ENCODE measurements around the gene MUTYH.

The MUTYH gene

DNA sequence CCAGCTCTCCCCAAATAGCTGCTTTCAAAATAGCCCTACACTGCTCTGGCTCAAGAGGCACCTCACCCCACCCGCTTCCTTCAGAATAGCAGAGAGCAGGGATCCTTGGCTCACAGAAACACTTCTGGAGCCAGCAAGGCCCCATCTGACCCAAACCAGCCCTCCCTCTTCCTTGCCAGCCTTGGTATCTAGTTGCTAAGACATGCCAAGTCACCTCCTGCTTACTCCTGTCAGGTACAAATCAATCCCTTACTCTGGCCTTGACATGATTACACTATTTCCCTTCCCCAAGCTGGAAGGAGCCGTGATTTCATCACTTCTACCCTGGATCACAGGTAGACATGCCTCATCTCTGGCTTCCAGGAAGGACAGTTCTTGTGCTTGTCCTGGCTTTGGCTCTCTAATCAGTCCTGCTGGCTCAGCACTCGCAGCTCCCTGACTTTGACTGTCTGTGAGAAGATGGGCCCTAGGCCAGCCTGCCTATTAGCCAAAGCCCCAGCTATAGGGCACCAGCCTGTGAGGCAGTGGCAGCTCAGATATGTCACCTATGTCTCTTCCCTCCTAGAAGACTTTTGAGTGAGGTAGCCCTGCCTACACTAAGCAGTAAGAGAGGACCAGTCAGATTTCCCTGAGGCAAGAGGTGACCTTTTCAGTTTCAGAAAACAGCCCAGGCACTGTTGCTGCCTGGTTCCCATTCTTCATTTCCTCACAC is 8.9 kb upstream of the MUTYH start:
- no peak for DNase-seq (ENCODE audit: low read depth, low spot score)

DNA sequence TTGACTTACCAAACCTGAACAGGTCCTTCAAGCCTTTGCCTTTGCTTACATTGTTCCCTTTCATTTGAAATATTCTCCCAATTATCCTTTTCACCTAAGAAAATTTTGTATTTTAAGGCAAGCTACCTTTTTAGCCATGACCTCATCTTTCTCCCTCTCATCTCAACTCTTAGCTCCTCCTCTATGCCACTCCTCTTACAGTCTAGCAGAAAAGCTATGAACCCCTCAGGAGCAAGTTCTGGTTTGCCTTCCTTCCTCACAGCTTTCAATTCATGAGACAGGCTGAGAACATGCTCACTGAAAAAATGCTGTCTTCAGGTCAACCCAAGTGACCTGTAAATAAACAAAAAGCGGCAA is 8.3 kb upstream of the MUTYH start:
- DNase-seq (ENCODE audit: low read depth, low spot score): no peak

DNA sequence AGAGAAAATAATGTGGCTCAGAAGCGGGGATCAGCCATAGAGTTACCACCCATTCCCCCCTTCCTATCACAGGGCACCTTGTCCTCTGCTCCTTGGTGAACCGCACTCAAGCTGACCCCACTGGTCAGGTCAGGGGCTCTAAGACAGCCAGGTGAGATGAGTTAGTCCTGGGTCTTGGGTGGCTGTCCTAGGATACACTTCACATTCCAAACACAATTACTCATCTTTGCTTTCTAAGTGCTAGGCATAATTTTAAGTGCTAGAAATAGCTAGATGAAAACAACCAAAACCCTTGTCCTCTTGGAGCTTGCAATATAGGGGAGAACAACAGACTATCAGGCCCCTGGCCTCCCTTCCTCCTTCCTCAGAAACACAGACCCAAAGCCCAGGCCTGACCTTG is 7.8 kb upstream of the MUTYH start:
- no peak for DNase-seq (ENCODE audit: low read depth, low spot score)

DNA sequence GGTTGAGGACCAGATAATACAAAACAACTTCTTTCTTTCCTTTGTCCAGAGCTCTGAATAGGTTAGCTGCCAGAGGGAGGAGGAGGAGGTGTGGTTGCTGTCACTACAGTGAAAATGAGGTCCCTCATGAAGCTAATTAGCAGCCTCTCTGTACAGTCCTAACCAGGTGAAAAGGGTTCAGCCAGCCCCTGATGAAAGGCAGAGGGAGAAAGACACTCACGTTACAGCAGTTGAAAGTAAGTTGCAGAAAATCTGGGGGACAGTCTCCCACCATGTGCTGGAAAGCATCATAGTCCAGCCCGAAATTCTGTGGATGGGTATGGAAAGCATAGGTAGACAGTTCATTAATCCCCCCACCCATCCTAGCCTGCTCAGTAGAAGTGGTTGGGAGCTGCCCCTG is 6.2 kb upstream of the MUTYH start:
- DNase-seq (ENCODE audit: low read depth, low spot score): no peak

DNA sequence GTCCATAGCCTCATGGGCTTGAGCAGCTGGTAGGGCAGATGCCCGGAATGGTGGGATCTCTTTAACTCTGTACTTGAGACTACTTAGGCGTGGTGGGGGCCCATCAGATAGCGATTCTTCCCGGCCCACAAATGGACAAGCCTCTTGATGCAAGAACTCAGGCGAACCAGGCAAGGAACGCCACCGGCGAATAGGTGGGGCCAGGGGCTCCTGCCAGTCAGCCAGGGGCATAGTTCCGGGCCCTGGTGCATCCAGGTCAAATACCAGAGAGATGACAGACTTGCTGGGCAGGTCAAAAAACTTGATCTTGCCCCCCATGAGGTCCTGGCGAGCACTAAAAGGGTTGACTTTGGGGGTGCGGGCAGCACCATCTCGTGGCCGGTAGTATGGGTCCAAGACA is 4.8 kb upstream of the MUTYH start:
- DNase-seq (ENCODE audit: low read depth, low spot score): no peak

DNA sequence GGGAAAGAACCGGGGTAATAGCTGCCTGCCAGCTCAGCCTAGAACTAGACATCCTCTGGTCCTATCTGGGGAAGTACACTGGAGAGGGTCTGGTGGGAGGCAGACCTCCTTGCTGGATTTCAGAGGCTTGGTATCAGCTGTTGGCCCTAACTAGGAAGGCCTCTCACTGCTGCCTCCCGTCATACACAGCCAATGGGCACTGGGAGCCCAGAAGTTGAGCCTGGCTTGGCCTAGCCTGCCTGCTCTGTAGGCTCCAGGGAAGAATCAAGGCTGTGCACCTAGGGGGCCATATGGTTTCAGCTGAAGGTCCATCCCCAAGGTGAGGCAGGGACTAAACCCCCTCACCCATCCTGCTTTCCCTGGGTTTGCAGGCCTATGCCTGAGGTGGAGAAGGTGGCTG is 4.3 kb upstream of the MUTYH start:
- no peak for DNase-seq (ENCODE audit: low read depth, low spot score)

DNA sequence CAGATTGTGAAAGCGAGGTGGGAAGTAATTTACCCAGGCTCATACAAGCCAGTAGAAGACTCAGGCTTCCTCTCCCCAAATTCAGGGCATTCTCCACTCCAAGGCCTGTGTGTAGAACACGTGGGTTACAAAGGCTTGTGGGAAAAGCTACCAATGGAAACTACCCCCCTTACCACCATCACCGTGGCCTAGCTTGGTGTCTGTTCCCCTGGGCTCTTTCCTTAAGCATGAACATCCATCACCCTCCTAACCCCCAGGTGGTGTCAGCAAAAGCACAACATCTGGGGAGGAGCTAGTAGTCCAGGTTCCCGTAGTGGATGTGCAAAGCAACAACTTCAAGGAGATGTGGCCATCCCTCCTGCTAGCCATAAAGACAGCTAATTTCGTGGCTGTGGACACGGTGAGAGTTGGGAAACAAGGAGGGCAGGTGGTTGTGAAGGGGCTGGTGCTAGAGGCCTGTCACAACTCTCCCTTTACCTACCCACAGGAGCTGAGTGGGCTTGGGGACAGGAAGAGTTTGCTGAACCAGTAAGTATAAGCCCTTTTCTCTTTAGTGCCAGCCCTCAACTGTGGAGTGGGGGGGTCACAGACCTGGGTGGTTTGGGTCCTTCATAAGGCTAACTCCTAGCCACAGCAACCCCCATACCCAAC is 701 bp upstream of the MUTYH start:
- DNase-seq (ENCODE audit: low read depth, low spot score): no peak

DNA sequence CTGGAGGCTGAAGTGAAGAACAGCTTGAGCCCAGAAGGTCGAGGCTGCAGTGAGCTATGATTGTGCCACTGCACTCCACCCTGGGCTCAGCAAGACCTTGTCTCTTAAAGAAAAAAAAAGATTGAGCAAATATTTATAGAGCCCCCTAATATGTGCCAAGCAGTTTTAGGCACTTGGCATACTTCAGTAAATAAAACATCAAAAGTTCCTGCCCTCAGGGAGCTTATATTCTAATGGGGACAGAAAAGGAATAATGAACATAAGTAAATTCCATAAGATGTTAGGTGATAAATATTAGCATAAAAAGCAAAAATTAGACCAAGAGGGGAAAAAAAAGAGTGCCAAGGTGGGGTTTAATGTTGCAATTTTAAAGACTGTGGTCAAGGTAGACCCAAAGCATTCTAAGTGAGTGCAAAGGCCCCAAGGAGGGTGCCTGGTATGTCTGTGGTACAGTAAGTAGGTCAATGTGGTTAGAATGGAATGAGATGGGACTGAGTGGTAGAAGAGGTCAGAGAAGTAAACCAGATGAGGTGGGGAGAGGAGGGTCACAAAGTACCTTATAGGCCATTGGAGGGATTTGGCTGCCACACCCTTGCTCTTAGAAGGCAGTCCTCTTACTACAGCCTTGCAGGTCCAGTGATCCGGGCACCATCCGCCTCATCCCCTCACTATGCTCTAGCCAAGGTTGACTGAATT is 2.5 kb downstream of the MUTYH start:
- DNase-seq (ENCODE audit: low read depth, low spot score): no peak

DNA sequence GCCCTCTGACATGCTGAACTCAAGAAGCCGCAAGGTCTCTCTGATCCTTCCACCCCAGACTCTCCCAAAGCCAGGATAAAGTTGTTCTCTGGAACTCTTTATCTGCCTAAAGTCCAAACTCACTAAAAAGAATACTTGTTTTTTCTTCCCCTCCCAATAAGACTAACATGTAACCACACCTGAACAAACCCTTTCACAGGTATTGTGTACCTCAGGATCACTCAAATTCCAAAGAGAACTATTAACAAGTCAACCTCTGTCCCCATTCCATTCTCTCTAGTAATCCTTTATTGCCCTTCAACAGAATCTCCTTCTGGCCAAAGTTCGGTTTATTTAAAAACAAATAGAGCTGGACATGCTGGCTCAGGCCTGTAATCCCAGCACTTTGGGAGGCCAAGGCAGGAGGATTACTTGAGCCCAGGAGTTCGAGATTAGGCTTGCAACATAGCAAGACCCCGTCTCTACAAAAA is 4.3 kb downstream of the MUTYH start:
- no peak for DNase-seq (ENCODE audit: low read depth, low spot score)

DNA sequence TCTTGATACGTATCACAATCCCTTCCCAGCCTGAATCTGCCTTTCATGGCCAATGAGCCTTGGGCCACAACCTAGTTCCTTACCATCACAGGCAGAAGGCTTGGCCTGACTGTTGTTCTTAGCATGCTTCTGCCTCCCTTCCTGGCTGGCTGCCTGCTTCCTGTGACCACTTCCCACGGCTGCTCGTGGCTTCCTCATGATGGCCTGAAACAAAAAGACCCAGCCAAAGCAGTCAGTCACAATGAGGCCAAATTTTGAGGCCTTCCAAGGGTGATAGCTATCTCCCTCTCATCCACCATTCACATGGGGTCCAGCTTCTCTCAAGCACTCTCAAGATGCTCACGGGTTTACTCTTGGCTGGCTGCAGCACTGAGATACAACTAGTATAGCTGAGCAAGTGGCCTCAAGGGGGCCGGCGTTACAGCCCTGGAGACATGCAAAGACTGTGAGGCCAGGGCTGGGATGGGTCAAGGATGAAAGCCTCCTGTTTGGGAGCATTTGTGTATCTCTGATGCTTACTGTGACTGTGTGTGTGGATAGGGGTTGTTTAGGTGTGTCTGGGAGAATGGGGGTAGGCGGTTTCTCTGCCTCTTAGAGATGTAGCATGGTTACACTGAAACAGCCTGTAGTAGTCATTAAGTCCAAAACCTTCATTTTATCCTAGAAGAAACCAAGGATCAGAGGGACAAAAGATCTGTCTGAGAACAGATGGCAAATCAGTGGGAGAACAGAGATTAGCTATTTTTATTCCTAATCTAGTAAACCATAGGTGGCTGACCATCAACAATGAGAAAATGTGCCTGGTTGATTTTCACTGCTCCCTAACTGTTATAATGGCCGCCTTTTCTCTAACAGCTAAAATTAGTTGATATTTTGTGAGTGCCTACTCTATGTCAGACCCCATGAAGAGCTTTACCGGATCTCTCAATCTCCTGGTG is 5.7 kb downstream of the MUTYH start:
- DNase-seq (ENCODE audit: low read depth, low spot score): no peak

DNA sequence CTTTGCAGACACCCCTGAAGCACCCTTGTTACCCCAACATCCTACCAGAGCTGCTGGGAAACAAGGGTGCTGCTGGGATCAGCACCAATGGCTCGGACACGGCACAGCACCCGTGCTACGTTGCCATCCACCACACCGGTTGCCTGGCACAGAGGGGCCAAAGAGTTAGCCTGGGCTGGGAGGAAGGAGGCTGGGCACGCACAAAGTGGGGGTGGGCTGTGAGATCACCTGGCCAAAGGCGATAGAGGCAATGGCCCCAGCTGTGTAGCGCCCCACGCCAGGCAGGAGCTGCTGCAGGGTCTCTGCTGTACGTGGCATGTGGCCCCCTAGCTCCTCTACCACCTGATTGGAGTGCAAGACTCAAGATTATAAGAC is 7.9 kb downstream of the MUTYH start:
- no peak for DNase-seq (ENCODE audit: low read depth, low spot score)

DNA sequence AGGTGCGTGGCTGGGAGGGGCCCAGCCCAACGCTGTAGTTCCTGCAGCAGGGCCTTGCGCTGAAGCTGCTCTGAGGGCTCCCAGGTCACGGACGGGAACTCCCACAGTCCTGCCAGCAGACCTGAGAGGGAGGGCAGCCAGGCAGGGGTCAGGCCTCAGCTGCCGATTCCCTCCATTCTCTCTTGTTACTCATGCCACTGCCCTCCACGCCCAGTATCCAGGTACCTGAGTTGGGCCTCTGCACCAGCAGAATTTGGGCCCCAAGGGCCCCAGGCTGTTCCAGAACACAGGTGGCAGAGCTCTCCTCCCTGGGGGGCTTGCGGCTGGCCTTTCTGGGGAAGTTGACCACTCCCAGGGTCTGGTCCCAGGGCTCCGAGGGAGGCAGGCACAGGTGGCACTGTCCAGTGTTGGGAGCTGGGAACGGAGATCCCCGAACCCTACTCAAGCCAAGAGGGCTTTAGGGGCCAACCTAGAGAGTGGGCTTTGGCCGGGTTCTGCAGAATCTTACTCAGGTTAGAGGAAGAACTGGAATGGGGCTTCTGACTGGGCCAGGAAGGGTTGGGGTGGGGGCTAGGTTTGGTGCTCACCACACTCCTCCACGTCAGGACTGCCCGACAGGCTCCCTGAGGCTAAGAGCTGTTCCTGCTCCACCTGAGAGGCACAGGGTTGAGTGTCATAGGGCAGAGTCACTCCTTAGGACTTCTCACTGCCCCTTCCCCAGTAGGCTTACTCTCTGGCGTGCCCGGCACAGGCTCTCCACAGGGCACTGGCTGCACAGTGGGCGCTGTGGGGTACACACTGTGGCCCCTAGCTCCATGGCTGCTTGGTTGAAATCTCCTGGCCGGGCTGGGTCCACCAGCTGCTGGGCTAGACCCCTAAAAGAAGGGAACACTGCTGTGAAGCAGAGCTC is 8.5 kb downstream of the MUTYH start:
- DNase-seq (ENCODE audit: low read depth, low spot score): no peak

DNA sequence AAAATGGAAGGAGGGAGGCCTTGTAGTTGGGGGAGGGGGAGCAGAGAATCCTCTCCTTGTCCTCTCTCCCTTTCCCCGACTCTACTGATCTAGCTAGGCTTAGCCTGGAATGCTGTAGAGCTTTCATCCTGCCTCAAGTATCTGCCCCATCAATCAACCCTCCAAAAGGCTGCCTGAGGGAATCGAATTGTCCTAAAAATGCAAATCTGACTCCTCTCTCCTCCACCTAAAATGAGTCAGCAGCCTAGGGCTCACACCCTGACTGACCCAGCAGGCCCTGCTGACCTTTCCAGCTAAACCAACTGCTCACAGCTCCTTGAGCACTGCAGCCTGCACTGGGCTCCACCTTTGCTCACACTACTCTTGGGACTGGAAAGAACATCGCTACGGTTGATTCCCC is 10.8 kb downstream of the MUTYH start:
- no peak for DNase-seq (ENCODE audit: low read depth, low spot score)

DNA sequence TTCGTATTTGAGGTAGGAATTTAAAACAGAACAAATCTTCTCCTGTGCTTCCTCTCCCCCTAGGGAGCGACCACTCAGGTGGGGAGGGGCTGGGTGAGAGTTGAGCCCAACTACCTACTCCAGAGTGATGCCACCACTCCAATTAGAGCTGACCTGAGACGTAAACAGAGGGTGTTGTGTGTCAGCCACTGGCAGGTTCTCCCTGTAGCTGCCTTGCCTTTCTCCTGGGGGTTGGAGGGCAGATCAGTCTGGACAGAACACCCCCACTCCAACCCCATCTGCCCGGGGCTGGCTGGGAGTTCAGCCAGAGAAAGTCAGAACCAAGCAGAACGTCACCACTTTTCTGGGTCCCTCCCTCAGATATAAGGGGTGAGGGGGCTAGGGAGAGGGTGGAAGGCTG is 11.6 kb downstream of the MUTYH start:
- DNase-seq (ENCODE audit: low read depth, low spot score): no peak

DNA sequence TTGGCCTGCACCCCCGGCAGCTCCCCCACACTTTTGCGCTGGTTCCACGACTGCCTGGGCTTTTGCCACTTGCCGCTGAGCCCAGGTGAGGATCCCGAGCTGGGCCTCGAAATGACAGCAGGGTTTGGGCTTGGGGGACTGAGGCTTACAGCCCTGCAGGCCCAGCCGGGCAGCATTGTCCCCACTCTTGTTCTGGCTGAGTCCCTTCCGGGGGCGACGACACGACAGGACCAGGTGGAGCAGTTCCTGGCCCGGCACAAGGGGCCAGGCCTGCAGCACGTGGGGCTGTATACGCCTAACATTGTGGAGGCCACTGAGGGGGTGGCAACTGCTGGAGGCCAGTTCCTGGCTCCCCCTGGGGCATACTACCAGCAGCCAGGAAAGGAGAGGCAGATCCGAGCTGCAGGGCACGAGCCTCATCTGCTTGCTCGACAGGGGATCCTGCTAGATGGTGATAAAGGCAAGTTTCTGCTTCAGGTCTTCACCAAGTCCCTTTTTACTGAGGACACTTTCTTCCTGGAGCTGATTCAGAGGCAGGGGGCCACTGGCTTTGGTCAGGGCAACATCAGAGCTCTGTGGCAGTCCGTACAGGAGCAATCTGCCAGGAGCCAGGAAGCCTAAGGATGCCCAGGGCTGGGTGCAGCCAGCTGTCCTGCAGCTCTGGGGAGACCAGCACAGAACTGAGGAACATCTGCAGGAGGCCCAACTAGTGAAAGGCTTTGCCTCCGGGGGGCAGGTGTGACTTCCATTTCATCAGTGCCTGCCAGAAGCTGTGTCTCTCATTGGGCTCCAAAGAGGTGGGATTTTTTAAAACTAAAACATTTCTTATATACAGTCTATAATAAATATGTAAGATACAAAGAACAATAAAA is 12.4 kb downstream of the MUTYH start:
- no peak for DNase-seq (ENCODE audit: low read depth, low spot score)

DNA sequence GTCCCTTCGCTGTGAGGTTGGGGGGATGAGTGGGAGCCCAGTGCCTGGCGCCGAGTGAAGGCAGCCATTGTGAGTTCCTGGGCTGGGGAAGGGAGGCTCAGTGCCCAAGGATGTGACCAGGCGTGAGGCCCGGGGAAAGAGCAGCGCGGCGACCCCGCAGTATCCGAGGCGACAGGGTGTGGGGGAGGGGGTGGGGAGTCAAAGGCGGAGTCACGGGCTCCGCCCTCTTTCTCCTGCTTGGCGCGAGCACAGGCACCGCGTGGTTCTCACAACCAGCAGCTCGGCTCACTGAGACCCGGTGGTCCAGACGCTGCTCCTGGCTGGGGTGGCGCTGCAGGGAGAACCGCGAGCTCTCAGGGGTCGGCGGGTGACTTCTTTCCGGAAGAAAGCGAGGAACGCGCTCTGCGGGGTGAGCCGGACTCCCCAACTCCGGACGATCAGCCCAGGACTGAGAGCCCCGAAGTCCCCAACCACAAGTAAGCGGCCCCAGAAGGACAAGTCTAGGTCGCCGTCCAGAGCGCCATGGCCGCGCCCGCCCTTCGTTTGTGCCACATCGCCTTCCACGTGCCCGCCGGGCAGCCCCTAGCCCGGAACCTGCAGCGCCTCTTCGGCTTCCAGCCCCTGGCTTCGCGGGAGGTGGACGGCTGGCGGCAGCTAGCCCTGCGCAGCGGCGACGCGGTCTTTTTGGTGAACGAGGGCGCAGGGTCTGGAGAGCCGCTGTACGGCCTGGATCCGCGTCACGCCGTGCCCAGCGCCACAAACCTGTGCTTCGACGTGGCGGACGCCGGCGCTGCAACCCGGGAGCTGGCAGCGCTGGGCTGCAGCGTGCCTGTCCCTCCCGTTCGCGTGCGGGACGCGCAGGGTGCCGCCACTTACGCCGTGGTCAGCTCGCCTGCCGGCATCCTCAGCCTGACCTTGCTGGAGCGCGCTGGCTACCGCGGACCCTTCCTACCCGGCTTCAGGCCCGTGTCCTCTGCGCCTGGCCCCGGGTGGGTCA is 13.3 kb downstream of the MUTYH start, which contains the start of gene HPDL:
Gene HPDL, plus strand, starts transcription at position 269 of the 997 bp plus-strand sequence. Its CDS starts 254 bp downstream, at position 523.
- no peak for DNase-seq (ENCODE audit: low read depth, low spot score)

DNA sequence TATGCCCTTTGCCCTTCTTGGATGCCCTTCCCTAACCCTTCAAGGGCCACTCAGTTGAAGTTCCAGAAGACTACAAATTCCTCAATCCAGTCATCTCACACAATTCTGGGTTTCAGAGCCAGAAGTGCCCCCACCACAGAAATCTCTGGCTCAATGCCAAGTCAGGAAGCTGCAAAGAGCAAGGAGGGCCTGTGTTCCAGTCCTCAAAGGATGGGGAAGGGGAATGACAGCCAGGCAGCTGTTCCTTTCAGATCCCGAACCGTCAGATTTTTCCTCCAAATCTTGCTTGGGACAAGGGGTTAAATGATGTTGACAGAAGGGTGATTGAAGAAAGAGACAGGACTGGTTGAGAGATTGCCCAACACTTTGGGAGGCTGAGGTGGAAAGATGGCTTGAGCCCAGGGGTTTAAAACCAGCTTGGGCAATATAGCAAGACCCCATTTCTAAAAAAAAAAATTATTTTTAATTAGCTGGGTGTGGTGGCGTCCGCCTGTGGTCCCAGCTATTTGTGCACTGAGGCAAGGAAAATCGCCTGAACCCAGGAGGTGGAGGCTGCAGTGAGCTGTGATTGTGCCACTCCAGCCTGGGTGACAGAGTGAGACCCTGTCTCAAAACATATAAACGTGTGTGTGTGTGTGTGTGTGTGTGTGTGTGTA is 14.3 kb downstream of the MUTYH start:
- no peak for DNase-seq (ENCODE audit: low read depth, low spot score)

DNA sequence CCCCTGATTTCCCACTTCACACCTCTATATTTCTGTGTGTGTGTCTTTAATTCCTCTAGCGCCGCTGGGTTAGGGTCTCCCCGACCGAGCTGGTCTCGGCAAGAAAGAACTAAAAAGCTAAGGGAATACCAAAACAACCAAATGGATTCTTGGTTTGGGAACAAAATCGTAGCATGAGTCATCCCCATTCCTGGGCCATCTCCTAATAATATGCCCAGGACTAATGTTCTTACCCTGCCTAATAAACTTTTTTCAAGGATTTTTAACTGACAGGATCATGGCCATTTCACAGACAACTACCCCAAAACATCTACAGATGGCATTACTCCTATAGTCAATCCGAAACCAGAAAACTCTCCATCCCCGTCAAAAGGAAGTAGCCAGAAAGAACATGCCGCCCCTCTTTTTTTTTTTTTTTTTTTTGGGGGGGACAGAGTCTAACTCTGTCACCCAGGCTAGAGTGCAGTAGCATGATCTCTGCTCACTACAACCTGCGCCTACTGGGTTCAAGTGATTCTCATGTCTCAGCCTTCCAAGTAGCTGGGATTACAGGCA is 17.7 kb downstream of the MUTYH start:
- no peak for DNase-seq (ENCODE audit: low read depth, low spot score)

Data from brain pericyte (primary cell).